IMR-90 (cell line): ENCODE data around the gene RGS7BP.

Source experiments
- CHD1 ChIP-seq: IDR thresholded peaks from 2 replicates; pipeline ENCODE4 v1.6.1; 2012; ENCODE audit warnings: low read depth, low read length, improper control_type of control experiment
- NFE2L2 ChIP-seq: fragments of 150-350 bp; IDR thresholded peaks from 2 replicates; pipeline ENCODE4 v1.6.1; 2016; ENCODE audit warnings: low read depth, mild to moderate bottlenecking, low read length
- POLR2A ChIP-seq: IDR thresholded peaks from 2 replicates; pipeline ENCODE4 v1.6.1; 2012; ENCODE audit warnings: mild to moderate bottlenecking, low read depth, low read length
- TF ChIP-seq, protein P1 (sequence below): conservative IDR thresholded peaks from 2 replicates; pipeline ENCODE4 v1.5.1; 2012; ENCODE audit warnings: mild to moderate bottlenecking, low read depth, low read length, improper control_type of control experiment
- TF ChIP-seq, protein P2 (sequence below): fragments of 150-350 bp; IDR thresholded peaks from 2 replicates; pipeline ENCODE4 v1.6.1; 2016; ENCODE audit warnings: low read depth, mild to moderate bottlenecking, low read length, moderate library complexity, borderline replicate concordance

DNA sequence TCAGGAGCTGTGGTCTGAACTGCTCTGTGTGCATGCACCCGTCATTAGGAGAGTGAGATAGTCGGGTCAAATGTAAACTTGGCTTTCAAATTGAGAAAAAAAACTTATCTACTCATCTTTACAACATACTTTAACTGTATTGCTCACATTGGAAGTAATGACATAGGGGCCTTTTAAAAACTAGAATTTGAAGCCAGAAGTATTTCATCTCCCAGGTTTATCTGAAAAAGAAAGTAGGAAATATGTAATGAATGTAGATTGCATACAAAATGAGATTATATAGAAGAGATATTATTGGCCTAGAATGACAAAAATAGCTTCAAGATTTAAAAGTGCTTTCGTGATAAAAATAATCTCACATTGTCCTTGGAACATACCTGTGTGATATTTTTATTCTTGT, 24.3 kb downstream of the RGS7BP start:
- TF ChIP-seq POLR2A (no peak), CHD1 (no peak), NFE2L2 (no peak)
- TF ChIP-seq, protein P1, sequence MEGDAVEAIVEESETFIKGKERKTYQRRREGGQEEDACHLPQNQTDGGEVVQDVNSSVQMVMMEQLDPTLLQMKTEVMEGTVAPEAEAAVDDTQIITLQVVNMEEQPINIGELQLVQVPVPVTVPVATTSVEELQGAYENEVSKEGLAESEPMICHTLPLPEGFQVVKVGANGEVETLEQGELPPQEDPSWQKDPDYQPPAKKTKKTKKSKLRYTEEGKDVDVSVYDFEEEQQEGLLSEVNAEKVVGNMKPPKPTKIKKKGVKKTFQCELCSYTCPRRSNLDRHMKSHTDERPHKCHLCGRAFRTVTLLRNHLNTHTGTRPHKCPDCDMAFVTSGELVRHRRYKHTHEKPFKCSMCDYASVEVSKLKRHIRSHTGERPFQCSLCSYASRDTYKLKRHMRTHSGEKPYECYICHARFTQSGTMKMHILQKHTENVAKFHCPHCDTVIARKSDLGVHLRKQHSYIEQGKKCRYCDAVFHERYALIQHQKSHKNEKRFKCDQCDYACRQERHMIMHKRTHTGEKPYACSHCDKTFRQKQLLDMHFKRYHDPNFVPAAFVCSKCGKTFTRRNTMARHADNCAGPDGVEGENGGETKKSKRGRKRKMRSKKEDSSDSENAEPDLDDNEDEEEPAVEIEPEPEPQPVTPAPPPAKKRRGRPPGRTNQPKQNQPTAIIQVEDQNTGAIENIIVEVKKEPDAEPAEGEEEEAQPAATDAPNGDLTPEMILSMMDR: no peak
- TF ChIP-seq, protein P2, sequence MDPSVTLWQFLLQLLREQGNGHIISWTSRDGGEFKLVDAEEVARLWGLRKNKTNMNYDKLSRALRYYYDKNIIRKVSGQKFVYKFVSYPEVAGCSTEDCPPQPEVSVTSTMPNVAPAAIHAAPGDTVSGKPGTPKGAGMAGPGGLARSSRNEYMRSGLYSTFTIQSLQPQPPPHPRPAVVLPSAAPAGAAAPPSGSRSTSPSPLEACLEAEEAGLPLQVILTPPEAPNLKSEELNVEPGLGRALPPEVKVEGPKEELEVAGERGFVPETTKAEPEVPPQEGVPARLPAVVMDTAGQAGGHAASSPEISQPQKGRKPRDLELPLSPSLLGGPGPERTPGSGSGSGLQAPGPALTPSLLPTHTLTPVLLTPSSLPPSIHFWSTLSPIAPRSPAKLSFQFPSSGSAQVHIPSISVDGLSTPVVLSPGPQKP: no peak
